RWPE2 (cell line): ENCODE measurements around the gene NDUFS8.

Experiments used
- ATAC-seq: fragments of 200-7000 bp; cut with Tn5 transposase; 3 replicates; pipeline ENCODE4 v1.9.1; 2021; ENCODE audit warnings: low read depth
- DNase-seq: peaks from one replicate; pipeline ENCODE4 v3.0.0-alpha.2; 2020; ENCODE audit warnings: low spot score
- H3K27ac ChIP-seq: fragments of 450-650 bp; 2 replicates; pipeline ENCODE4 v1.5.1; 2017; ENCODE audit warnings: mild to moderate bottlenecking; ENCODE audit not compliant: poor library complexity, severe bottlenecking
- H3K27me3 ChIP-seq: fragments of 250-450 bp; sonication (Bioruptor Pico); 2 replicates; pipeline ENCODE4 v1.5.1; 2021; ENCODE audit warnings: mild to moderate bottlenecking, moderate library complexity; ENCODE audit not compliant: insufficient read depth, poor library complexity, severe bottlenecking
- H3K36me3 ChIP-seq: fragments of 250-450 bp; sonication (Bioruptor Pico); 2 replicates; pipeline ENCODE4 v1.5.1; 2020; ENCODE audit warnings: low read depth, mild to moderate bottlenecking, moderate library complexity
- H3K4me1 ChIP-seq: fragments of 250-450 bp; sonication (Bioruptor Pico); 2 replicates; pipeline ENCODE4 v1.5.1; 2021; ENCODE audit warnings: mild to moderate bottlenecking, moderate library complexity; ENCODE audit not compliant: insufficient read depth, poor library complexity, severe bottlenecking
- H3K4me3 ChIP-seq: fragments of 250-450 bp; sonication (Bioruptor Pico); 2 replicates; pipeline ENCODE4 v1.5.1; 2021; ENCODE audit warnings: mild to moderate bottlenecking, moderate library complexity; ENCODE audit not compliant: severe bottlenecking
- H3K9me3 ChIP-seq: fragments of 250-450 bp; sonication (Bioruptor Pico); 2 replicates; pipeline ENCODE4 v1.5.1; 2021; ENCODE audit warnings: mild to moderate bottlenecking, moderate library complexity; ENCODE audit not compliant: severe bottlenecking
- TF ChIP-seq, protein P1 (sequence below): fragments of 450-650 bp; IDR thresholded peaks from one replicate; pipeline ENCODE4 v1.5.1; 2017; ENCODE audit warnings: mild to moderate bottlenecking, moderate library complexity; ENCODE audit not compliant: poor library complexity, severe bottlenecking

NDUFS8 gene

DNA sequence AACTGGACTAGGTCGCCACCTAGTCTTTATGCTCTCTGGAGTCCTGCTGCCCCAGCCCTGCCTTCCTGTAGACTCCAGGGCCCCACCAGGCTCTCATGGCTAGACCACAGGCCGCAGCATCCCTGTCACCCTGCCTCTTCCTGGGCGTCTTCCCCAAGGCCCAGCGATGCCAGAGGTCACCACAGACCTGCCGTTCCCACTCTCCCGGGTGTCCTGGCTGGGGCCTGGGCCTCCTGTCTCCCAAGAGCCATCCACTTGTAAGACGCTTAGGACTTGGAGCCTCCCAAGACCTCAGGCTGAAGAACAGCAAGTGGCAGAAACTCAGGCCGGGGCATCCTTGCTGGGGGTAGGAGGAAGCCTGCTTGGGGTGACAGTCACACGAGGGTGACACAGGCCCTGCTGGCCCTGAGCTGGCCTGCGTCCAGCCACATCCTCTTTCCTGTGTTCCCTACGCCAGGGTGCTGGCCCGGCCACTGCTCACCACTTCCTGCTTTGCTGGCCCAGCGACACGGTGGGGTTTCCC is 6.3 kb downstream of the NDUFS8 start:
- Histone ChIP-seq H3K4me1 (peaks cover 4% of the 10 kb centered on the region), H3K36me3 (peaks cover 24% of the 10 kb centered on the region), H3K9me3 (no peaks in the 10 kb centered on the region), H3K27ac (no peak overlapping the region), H3K27me3 (no peaks in the 10 kb centered on the region), H3K4me3 (no peak overlapping the region)
- no peak for DNase-seq
- ATAC-seq = no peak
- TF ChIP-seq, protein P1, sequence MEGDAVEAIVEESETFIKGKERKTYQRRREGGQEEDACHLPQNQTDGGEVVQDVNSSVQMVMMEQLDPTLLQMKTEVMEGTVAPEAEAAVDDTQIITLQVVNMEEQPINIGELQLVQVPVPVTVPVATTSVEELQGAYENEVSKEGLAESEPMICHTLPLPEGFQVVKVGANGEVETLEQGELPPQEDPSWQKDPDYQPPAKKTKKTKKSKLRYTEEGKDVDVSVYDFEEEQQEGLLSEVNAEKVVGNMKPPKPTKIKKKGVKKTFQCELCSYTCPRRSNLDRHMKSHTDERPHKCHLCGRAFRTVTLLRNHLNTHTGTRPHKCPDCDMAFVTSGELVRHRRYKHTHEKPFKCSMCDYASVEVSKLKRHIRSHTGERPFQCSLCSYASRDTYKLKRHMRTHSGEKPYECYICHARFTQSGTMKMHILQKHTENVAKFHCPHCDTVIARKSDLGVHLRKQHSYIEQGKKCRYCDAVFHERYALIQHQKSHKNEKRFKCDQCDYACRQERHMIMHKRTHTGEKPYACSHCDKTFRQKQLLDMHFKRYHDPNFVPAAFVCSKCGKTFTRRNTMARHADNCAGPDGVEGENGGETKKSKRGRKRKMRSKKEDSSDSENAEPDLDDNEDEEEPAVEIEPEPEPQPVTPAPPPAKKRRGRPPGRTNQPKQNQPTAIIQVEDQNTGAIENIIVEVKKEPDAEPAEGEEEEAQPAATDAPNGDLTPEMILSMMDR = no peak

DNA sequence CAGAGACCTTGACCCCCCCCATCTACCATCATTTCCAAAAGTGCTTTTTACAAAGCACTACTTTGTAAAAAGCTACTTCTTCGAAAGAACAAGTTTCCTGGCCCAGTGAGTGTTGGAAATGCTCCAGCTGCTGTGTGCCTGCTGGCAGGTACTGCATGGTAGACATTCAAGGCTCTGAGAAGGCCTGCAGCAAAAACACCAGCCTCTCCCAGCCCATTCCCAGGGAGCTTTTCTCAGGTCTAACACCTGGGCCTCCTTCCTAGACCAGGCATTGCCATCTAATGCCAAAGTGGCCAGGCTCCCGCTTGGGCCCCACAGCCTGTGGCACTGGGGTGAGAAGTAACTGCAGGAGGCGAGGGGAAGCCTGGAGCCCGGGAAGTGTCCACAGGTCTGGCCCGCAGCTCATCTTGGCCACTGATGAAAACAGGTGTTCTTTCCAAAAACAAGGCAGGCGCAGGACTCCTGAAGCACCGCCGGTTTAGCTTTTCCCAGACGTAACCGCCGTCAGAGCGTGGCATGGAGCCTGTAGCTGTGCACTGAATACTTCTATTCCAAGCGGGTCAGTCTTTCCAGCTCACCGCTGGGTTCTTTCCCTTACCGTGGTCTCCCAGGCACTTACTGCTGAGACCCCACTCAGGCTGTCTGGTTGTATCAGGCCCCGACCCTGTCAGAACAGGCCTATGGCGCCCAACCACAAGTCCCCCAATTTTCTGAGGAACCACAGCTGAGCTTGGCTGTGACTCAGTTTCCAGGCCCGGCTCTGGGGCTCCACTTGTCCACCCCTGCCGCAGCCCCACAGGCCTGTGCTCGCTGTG is 7.1 kb downstream of the NDUFS8 start:
- DNase-seq (no peak), ATAC-seq (no peak)
- TF ChIP-seq, protein P1 = no peak
- peak overlapping the region; percentile 67 for H3K27ac ChIP-seq
- peaks cover 19% of the 10 kb centered on the region for H3K36me3 ChIP-seq
- H3K4me3 ChIP-seq = no peak overlapping the region
- no peaks in the 10 kb centered on the region for H3K9me3 ChIP-seq
- H3K4me1 ChIP-seq = peaks cover 4% of the 10 kb centered on the region
- H3K27me3 ChIP-seq = no peaks in the 10 kb centered on the region

DNA sequence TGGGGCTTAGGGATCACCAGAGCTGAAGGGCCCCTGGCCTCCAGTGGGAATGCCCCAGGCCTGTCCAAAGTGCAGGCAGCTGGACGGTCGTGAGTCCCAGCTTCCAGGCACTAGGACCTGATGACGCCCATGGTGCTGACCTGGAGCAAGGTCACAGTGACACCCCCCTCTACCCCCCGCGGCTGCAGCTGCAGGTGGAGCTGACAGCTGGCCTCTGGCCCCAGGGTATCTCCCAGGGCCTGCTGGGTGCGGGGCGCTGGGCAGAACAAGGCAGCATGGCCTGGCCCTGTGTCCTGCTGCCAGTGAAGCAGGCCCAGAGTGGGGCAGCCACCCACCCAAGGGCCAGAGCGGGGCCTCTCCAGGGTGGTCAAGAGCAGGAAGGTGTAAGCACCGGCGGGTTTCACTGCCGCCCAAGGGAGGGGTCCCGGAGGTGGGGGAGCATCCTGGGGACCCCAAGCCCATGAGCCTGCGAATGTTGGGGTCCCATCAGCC is 7.8 kb downstream of the NDUFS8 start:
- Histone ChIP-seq H3K27ac (peak overlapping the region; percentile 67), H3K36me3 (peaks cover 19% of the 10 kb centered on the region), H3K9me3 (no peaks in the 10 kb centered on the region), H3K4me1 (peaks cover 4% of the 10 kb centered on the region), H3K27me3 (no peaks in the 10 kb centered on the region), H3K4me3 (peak overlapping the region; percentile 48)
- ATAC-seq = peak; percentile 3; the same call in 2 of the 3 replicates
- DNase-seq = no peak
- TF ChIP-seq, protein P1 = no peak

DNA sequence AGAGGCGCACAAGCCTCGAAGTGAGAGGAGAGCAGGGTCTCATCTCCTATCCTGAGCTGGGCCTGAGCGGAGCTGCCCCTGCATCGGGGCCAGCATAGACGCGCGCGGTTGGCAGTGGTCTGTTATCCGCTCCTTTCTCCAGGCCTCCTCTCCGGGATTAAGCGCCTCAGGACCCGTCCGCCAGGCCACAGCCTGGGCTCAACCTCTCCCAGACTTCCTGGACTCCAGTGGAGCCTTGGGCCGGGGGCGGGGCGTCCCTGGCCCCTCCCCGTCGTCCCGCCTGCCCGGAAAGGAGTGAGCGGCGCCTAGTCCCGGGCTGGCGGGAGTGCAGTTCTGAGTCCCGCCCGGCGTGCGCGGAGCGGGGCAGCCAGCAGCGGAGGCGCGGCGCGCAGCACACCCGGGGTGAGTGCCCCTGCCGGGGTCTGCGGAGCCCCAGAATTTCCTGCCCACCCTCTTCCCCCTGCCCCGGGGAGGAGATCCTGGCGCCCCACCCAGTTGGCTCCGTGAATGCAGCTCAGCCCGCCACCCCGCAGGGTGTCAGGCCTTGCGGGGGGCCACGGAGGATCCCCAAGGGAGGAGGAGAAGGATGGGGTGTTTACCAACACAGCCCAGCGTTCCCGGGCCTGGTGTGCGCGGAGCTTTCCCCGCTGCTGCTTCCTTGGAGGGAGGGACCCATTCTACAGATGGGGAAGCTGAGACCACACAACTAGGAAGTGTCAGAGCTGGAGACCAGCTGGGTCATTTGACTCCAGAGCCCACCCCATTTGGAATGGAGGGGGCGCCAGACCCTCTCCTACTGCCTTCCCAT is 8.4 kb downstream of the NDUFS8 start, which contains the start of gene TCIRG1:
Gene TCIRG1, plus strand, starts transcription at position 308 of the 808 bp plus-strand sequence. CDS start 2,247 bp downstream, outside the sequence.
- Histone ChIP-seq H3K4me1 (peaks cover 4% of the 10 kb centered on the region), H3K4me3 (peak within 1 kb of the TSS; percentile 48), H3K9me3 (no peaks in the 10 kb centered on the region), H3K36me3 (peaks cover 12% of the 10 kb centered on the region), H3K27me3 (no peaks in the 10 kb centered on the region), H3K27ac (peak within 1 kb of the TSS; percentile 67)
- TF ChIP-seq, protein P1 = no peak
- DNase-seq = no peak
- ATAC-seq = peak; percentile 75
